Right kidney (tissue), 1 donor: ENCODE measurements around the gene C11orf54.
"Not testable (repeated sequence)": the region's sequence is repeated elsewhere in the genome, so short reads cannot be mapped to it uniquely, and the experiment has no call there.

Source experiments
- DNase-seq: peaks from one replicate; pipeline ENCODE4 v3.0.0-alpha.2; 2016

Gene C11orf54

DNA sequence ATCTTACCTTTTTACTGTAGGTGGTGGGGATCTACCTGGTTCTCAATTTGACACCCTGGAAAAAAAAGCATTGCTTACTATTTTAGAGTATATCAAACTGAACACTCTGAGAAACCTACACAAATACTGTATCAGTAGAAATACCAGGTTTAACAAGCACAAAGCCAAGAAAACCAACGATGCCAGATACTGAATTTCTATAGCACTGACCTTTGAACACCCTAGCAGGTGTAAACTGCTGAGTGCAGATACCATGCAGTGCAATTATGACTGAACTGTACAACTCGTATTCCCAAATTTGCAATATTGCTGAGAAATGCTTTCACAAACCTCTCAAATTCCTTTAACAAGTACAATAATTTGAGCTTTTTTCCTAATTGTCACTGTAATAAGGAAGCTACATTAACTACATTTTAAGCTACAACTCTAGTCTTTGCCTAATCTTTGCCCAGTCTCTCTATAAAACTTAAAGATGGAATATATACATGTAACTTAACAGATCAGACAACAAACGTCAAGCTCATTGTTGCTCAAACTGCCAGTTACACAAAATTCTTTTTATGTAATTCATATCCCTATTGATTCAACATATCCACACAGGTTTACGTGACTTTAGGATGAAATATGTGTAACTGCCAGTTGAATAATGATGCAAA lies 9.1 kb upstream of the C11orf54 start:
- no peak for DNase-seq

DNA sequence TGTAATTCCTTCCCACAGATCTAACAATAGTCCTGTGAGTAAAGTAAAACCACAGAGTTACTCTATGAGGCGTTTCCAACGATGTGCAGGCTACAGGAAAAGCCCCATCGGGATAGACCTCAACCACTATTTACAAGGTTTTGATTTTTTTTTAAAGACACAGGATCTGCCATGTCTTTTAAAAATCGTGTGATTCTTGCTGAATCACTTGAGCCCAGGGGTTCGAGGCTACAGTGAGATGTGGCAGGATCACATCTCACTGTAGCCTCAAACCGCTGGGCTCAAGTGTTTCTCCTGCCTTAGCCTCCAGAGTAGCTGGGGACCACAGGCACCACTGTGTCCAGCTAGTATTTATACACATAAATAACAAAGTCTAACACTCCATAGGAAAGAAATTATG lies 8.0 kb upstream of the C11orf54 start:
- DNase-seq = no peak

DNA sequence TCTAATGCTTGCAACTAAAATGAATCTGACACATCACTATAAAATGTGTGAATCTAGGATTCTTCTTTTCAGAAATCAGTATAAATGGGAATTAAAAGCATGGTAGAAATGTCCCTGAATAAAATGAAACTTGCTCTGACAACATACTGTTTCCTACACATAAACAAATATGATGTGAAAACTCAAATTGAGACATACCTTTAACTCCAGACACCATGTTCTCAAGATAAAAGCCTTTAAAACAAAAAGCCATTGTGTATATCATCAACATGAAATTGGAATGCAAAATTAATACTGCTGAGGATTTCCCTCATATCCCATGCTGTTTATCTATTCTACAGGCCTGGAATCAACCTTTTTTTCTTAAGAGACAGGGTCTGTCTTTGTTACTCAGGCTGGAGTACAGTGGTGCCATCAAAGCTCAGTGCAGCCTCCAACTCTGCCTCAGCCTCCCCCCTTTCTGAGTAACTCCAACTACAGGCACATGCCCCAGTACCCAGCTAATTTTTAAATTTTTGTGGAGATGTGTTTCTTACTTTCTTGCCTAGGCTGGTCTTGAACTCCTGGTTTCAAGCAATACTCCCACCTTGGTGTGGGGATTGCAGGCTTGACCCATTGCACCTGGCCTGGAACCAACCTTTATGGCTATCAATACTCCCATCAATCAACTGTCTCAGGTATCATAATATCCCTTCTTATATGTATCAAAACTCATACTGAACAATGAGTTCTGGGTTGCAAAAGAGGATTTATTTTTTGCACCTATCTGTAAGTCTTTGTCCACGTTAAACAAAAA lies 6.8 kb upstream of the C11orf54 start:
- no peak for DNase-seq

DNA sequence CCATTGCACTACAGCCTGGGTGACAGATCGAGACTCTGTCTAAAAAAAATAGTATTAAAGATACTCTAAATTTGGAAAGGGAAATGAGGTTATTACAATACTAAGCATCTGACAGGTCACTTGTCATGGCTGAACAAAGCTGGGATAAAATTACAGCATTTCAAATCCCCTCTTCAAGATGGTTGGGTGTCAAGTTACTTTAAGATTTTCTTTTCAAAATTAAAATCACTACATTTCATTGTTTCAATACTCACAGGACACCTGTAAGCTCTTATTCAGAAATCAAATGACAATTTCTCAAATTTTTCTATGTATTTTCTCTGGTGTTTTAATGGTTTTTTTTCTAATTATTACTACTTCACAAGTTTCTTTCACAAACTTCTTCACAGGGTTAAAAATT lies 5.8 kb upstream of the C11orf54 start:
- no peak for DNase-seq

DNA sequence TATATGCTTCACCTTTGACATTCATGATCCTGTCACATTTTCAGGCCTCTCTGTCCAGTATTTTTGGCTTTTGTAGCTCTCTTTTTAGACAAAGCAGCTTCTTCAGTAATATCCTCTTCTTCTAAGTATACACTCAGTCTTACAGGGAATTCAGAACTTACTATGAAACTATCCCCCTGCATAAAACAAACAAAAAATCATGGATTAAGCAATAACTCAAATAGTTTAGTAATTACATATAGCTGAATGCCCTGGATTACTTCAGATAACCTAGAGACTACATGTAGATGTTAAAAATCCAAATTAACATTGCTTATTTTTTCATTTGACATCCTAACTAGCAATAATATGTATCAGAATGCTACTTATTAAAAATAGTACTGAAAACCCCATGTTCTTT lies 5.3 kb upstream of the C11orf54 start:
- DNase-seq = no peak

DNA sequence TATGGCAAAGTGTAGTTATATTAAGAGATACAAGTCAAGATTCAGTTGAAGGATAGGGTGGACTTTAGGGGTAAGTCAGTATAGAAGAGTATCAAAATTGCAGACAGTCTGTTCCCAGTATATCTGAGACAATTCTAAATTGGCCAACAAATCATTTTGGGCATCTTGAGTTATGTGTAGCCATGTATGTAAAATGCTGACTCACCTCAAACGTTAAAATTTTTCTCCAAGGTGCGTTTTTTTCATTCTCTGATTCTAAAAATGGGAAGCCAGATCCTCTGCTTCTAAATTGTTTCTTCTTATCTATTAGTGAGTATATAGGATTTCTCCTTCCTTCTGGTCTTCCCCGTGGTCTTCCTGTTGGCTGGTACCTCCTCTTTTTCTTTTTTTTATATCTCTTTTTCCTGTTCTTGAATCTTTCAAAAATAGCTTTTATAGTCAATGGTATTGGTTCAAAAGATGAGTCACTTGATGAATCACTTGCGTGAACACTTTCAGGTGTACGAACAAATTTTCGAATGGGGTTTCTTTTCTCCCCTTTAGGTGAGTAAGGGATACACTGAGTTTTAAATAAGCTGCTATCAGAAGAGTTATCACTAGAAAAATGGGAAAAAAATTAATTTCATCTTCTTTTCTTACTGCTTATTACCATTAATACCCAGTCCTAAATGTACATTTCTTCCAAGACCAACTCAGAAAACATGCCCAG lies 3.4 kb upstream of the C11orf54 start:
- DNase-seq = no peak

DNA sequence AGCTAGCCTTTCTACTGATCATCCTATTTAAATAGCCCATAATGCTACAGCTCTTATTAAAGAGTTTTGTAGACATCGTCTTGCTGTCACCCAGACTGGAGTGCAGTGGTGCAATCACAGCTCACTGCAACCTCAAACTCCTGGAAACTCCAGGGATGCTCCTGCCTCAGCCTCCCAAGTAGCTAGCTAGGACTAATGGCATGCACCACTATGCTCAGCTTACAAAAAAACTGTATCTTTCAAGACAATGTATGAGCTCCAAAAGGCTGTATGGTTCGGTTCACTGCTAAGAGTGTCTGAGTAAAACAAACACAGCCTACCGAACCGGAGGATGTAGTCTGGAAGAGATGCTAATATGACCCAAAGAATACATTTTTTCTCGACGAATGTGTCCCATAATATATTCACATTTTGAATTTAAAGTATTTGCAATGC lies 2.8 kb upstream of the C11orf54 start:
- DNase-seq = no peak

DNA sequence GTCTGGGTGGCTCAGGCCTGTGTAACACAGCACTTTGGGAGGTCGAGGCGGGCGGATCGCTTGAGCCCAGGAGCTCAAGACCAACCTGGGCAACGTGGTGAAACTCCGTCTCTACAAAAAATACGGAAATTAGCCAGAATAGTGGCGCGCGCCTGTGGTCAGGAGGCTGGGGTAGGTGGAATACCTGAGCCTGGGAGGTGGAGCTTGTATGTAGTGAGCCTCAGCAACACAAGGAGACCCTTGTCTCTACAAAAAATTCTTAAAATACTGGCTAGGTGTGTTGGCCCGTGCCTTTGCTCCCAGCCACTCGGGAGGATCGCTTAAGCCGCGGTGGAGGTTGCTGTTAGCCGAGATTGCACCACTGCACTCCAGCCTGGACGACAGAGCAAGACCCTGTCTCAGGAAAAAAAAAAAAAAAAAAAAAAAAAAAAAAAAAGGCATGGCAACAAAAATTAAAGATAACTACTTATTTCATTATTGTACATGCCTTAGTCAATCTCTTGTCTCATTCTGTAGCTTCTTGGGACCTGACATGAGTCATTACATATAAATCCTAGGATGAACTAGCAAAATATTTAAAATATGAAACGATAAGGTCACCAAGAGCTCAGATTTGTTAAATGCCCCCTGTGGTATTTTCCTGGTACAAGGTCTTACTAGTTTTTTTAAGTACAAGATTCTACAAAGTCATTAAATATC lies 1.3 kb upstream of the C11orf54 start:
- DNase-seq = peak; percentile 41

DNA sequence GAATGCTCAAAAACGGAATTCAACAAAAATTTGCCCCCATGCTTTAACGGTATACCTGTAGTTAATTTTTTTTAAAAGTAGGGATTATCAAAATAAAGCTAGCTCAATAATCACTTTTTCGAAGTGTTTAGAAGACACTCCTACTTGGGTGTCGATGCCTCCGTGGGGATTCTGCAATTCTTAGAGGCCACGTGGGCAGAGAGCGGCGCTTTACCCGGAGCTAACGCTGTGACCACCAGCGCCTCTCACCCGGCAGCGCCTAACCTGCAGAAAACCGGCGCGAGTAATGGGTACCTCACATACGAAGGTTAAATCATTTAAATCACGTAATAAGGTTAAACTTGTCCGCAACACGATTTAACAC lies 760 bp upstream of the C11orf54 start:
- DNase-seq = no peak

DNA sequence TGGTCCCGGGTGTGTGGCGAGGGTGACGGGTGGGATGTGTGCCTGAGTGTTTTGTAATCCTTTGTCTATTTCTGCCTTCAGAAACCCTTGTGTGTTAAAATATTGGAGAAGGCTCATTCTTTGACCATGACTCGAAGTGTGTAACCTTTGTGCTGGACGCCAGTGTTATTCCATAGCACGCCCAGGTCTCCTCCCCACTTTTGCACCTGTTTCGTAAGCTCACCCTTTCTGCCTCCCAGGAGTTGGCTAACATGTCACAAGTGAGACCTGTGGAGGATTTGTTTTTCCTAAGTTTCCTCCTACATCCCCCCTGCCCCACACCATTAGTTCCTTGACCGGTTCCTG lies 382 bp downstream of the C11orf54 start:
- DNase-seq = no peak

DNA sequence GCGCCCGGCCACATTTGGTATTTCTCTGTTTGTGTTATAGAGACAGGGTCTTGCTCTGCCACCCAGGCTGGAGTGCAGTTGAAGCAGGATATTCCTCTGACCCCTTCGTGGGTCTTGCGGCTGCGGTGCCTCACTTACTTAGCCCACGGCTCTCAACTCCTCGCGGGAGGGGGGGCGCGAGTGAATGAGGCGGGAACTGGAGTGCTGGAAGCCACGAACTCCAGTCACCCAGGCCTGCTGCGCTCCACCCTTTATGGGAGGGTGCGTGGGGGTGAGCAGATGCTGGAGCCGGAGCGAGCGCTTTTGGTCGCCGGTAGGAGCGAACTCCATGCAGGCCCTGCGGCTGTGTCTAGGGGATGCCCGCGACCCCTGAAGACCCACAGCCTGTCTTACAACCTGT lies 1.8 kb downstream of the C11orf54 start:
- DNase-seq = no peak

DNA sequence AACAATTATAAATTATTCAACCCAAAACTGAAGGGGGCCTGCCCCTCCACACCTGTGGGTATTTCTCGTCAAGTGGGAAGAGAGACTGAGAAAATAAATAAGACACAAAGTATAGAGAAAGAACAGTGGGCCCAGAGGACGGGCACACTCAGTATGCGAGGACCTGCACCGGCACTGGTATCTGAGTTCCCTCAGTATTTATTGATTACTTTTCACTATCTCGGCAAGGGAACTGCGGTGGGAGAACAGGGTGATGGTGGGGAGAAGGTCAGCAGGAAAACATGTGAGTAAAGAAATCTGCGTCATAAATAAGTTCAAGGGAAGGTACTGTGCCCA lies 3.2 kb downstream of the C11orf54 start:
- DNase-seq = no peak

DNA sequence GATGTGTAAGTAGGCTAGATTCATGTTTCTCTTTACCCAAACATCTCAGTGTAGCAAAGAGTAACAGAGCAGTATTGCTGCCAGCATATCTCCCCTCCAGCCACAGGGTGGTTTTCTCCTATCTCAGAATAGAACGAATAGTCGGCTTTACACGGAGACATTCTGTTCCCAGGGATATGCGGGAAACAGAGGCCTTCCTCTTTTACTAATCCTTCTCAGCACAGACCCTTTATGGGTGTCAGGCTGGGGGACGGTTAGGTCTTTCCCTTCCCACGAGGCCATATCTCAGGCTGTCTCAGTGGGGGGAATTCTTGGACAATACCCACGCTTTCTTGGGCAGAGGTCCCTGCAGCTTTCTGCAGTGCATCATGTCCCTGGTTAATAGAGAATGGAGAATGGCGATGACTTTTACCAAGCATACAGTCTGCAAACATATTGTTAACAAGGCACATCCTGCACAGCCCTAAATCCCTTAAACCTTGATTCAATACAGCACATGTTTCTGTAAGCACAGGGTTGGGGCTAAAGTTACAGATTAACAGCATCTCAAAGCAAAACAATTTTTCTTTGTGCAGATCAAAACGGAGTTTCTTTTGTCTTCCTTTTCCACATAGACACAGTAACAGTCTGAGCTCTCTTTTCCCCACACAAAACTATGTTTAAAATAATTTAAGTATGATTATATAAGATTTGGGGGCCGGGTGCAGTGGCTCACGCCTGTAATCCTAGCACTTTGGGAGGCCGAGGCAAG lies 3.7 kb downstream of the C11orf54 start:
- DNase-seq = not testable (repeated sequence)

DNA sequence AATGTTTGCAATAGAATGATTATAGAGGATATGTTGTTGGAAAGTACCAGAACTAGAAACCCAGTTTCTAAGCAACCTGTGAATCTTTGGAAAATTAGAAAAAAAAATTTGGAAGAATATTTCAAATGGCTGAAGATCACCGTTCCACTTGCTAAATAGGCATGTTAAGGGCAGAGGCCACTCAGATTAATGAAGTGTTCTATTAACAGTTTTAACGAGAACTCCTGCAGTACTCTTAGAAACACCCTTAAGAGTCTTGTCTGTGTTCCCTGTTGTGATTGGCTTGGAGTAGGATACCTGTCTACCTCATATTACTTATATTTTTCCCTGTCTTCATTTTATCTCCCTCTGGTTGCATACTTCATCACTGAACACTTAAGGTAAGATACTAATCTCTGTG lies 4.6 kb downstream of the C11orf54 start:
- DNase-seq = no peak

DNA sequence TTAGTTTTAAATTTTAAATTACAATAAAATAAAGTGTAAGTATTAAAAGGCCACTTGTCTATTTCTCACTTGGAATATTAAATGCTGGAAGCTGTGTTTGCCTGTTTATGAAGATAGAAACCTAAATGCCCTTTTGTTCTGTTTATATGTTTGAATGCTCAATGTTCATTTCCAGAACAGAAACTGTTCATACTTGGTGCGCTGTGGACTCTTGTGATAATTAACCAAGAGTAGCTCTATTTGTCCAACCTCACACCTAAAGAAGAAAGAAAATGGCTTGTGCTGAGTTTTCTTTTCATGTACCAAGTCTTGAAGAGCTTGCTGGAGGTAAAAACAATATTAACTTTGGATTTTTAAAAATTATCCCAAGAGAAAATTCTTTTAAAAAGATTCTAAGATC lies 5.7 kb downstream of the C11orf54 start:
- no peak for DNase-seq

DNA sequence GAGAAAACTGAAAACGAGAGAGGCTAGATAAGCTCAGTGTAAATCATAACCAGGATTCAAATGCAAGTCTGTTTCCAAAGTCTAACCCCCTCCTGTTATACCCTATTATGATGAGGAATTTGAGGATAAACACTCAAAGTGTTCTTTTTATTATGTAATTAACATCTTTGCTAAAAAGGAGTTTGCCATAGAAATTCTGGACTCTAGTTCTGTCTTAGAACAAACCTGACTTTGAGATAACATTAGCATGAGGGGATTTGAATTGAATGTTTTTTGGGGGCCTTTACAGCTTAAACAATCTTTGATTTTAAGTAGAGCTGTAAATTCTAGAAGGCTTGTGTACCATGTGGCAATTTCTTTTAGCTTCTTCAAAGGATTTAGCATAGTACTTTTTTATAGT lies 9.5 kb downstream of the C11orf54 start:
- DNase-seq = no peak

DNA sequence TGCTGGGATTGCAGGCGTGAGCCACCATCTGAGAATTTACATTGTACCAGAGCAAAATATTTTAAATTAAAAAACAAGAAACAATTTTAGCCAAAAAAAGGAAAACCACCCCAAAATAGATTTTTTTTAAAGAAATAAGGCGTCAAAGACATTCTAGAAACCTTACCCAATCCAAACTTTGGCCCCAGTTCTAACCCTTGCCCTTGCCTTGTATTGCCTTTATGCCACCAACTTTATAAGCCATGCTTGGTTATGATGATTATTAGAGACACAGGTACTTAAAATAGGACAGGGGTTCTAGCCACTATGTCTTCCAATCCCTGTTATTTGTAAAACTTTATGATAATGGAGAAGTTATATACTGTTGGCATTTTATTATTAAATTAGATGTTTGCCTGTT lies 11.8 kb downstream of the C11orf54 start:
- DNase-seq = no peak

DNA sequence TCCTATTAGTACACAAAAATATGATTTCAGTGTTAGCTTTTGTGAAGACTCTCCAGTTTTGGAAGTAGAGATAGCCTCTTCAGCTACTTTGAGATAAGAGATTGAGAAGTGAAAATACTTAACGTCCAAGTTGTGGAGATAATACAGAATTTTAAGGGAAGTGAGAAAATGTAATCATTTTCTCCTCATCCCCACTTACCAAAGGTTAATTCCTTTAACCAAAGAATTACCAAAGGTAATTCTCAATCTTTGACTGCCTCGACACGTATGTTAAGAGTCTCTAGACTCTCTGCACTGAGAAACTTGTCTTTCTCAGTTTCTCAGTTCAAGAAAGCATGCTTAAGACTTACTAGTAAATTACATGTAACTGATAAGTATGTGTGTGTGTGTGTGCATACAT lies 15.3 kb downstream of the C11orf54 start:
- no peak for DNase-seq

DNA sequence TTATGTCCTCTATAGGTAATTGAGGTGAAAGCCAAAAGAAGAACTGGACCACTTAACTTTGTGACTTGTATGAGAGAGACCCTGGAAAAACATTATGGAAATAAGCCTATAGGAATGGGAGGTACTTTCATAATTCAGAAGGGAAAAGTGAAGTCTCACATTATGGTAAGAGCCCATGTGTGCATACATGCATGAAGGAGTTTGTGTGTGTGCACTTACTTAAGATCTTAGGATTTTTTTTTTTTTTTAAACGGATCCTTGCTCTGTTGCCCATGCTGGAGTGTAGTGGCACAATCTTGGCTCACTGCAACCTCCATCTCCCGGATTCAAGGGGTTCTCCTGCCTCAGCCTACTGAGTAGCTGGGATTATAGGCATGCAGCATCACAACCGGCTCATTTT lies 15.8 kb downstream of the C11orf54 start:
- DNase-seq = no peak

DNA sequence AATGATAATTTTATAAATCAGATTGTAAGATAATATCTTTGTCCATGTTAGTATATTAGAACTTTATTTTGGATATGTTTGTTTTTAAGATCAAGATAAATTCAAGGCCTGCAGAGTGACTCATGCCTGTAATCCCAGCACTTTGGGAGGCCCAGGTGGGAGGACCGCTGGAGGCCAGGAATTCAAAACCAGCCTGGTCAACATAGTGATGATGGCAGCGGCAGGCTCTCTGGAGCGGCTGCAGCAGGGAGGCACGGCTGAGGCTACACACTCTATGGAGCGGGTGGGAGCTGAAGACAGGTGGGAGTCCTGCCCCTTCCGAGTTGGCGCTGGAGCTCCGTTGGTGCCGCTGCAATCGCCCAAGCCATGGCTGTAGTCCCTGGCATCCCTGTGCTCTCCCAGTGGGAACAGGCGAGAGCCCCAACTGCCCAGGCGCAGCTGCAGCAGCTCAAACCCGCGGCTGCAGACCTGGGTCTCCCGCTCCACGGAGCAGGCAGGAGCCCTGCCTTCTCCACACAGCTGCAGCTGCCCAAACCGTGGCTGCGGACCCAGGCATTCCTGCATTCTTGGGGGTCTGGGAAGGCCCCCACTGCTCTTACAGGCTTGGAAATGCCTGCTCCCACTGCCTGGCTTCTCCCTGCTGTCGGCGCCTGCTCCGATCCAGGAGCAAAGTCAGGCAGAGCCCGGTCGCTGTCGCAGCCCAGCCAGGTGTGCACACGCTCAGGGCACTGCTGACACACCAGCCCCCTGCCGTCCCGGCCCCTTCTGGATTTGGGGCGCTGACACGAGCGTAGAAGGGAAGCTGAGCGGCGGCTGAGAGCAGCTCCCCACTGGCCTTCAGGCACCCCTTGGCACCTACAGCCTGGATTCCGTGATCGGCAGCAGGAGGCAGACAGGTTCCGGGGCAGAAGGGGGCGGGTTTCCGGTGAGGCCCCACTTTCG lies 16.7 kb downstream of the C11orf54 start:
- DNase-seq = no peak

DNA sequence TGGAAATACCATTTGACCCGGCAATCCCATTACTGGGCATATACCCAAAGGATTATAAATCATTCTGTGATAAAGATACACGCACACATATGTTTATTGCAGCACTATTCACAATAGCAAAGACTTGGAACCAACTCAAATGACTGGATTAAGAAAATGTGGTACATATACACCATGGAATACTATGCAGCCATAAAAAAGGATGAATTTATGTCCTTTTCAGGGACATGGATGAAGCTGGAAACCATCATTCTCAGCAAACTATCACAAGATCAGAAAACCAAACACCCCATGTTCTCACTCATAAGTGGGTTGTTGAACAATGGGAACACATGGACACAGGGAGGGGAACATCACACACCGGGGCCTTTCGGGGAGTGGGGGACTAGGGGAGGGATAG lies 17.7 kb downstream of the C11orf54 start:
- DNase-seq = not testable (repeated sequence)
